Activated gamma-delta T cell treated with Interleukin-2 at 50 U/mL for 16 hours (primary cell): ENCODE results near the gene SCN3A.

Experiments used
- DNase-seq: peaks from one replicate; pipeline ENCODE4 v3.0.0-alpha.2; 2020

The SCN3A gene

GRCh38 chr2:165044505-165045303 lies 159.1 kb downstream of the SCN3A start:
- DNase-seq: no peak
